NAMALWA (cell line): ENCODE results near the gene IL5.
A peak's percentile ranks its signal among the peaks of the same experiment; 100 is the strongest.
"Not testable (repeated sequence)": the region's sequence is repeated elsewhere in the genome, so short reads cannot be mapped to it uniquely, and the experiment has no call there.

Source experiments
- DNase-seq: peaks from one replicate; pipeline ENCODE4 v3.0.0-alpha.2; 2015; ENCODE audit warnings: low spot score

The IL5 gene

GRCh38 chr5:132528866-132529634 lies 14.3 kb downstream of the IL5 start:
- DNase-seq, result peak; percentile 26

- no peak for DNase-seq
Measured at GRCh38 chr5:132528021-132528420, 15.3 kb downstream of the IL5 start.

- DNase-seq, result no peak
Measured at GRCh38 chr5:132526974-132527564, 16.3 kb downstream of the IL5 start.

DNA sequence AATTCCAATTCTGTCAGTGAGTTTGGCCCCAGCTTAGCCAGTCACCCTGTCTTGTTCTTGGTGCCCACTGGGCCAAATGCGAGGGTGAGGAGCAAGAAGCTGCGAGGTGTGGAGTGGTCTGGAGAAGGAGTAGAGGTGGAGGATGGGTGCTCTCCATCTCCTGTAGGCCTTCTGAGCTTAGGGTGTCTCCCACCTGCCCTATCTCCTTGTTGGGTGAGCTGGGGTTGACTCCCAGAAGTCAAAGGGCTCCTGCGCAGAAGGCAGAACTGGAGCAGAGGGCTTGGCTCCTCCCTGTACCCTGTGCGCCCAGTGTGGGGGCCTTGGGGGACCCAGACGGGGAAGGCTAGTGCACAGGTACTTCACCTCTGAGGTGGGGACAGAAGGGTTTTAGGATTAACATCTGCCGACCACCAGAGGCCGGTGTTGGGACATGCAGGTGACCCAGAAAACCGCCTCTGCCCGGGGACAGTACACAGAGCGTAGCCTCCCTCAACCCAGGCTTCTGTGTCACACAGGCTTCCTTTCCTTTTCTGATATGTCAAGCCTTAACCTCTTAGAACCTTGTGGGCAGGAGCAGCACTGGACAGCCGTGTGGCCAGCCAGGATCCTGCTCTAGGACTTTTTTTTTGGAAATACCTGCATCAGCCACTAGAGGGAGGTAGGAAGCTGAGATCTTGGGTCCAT lies 16.9 kb downstream of the IL5 start:
- DNase-seq, result peak; percentile 78

- DNase-seq, result peak; percentile 45
Measured at GRCh38 chr5:132525299-132525724, 18.0 kb downstream of the IL5 start.

DNA sequence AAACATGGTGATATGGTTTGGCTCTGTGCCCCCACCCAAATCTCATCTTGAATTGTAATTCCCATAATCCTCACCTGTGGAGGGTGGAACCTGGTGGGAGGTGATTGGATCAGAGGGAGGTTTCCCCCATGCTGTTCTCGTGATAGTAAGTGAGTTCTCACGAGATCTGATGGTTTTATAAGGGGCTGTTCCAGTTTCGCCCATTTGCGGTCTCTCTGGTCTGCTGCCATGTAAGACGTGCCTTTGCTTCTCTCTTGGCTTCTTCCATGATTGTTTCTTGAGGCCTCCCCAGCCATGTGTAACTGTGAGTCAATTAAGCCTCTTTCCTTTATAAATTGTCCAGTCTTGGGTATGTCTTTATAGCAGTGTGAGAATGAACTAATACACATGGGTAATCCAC lies 18.4 kb downstream of the IL5 start:
- not testable (repeated sequence) for DNase-seq

GRCh38 chr5:132522067-132522466 lies 21.3 kb downstream of the IL5 start:
- DNase-seq, result not testable (repeated sequence)

DNA sequence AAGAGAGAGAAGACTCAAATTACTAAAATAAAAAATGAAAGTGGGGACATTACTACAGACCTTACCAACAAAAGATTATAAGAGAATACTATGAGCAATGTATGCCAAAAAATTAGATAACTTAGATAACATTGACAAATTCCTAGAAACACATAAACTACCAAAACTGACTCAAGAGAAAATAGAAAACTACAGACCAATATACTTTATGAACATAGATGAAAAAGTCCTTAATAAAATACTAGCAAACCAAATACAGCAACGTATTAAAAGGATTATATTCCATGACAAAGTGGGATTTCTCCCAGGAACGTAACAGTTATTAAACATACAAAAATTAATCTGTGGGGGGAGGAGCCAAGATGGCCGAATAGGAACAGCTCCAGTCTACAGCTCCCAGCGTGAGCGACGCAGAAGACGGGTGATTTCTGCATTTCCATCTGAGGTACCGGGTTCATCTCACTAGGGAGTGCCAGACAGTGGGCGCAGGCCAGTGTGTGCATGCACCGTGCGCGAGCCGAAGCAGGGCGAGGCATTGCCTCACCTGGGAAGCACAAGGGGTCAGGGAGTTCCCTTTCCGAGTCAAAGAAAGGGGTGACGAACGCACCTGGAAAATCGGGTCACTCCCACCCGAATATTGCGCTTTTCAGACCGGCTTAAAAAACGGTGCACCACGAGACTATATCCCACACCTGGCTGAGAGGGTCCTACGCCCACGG lies 29.5 kb downstream of the IL5 start:
- DNase-seq, result not testable (repeated sequence)

- no peak for DNase-seq
Measured at GRCh38 chr5:132510076-132510475, 33.2 kb downstream of the IL5 start.

- peak; percentile 73 for DNase-seq
Measured at GRCh38 chr5:132506094-132506692, 37.1 kb downstream of the IL5 start.

- no peak for DNase-seq
Measured at GRCh38 chr5:132505641-132506040, 37.7 kb downstream of the IL5 start.

GRCh38 chr5:132504746-132505145 lies 38.6 kb downstream of the IL5 start:
- no peak for DNase-seq

- no peak for DNase-seq
Measured at GRCh38 chr5:132503244-132503643, 40.1 kb downstream of the IL5 start.

DNA sequence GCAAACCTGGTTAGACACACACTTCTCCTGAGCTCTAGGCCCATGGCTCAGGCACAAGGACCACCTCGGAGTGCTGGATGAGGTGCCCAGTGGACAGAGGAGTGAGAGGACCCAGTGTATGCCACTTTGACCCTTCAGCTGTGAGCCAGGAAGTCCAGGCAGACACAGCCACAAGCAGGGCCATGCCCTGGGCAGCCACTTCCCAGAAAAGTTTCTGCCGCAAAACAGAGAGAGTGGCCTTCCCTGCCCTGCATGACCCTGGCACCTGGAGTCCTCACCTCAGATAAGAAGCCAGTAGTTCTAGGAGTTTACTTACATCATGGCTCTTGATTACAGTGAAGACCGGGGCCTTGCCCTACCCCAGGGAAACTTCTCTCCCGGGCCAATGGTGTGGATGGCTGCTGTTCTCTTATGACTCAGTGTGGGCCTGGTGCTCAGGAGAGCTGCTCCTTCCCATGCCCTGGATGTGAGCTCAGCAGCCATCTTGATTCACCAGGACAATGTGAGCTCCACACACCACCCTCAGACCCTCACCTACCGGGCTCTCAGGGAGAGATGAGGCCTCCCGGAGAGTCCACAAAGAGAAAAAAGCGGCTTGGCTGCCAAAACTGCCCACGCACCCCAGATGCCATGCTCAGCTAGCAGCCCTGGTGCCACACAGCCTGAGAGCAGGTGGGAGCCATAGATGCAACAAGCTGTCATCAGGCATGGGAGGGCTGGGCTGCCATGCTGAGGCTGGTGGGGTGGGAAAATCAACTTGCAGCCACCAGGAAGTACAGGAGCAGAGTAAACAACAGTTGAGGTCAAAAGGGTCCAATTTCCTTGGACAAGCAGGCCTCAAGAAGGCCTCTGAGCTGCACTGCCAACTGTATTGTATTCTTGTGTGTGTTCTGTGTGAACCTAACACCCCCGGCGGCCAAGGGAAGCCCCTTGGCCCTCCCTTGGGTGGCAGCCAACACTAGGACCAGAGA lies 41.1 kb downstream of the IL5 start:
- no peak for DNase-seq

- no peak for DNase-seq
Measured at GRCh38 chr5:132501629-132501956, 41.7 kb downstream of the IL5 start.

GRCh38 chr5:132500931-132501628 lies 42.2 kb downstream of the IL5 start:
- peak; percentile 83 for DNase-seq

DNA sequence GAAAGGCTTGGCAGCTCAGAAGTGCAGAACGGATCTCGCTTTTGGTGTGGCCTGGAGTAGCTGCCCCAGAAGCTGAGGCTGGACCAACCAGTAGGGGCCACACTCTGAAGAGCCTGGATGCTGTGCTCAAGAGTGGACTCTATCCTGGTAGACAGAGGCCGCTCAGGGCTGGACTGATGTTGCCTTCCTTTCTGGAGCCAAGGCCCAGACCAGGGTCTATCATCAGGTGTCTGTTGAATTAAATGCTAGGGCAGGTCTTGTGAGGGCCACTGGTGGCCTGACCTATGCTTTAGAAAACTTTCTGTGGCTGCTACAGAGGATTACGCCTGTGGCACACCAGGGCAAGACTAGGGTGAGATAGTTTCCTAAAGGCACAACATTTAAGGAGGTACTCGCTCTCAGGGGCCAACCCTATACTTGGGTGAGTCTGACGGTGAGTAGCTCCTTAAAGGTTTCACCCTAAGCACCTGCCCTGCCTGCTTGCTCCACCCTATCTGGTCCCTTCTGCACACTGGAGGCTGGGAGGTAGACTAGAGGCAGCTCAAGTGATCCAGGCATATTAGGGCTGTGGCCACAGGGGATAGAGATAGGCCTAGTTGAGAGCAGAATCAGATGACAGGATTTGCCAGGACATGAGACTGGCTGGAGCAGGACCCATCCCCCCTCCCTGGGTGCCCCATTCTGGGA lies 42.9 kb downstream of the IL5 start:
- DNase-seq, result peak; percentile 31

- peak; percentile 11 for DNase-seq
Measured at GRCh38 chr5:132499440-132500243, 43.7 kb downstream of the IL5 start.
